GM18502 (cell line): Measurements from ENCODE around the gene XXYLT1.
"Not testable (repeated sequence)": the region's sequence is repeated elsewhere in the genome, so short reads cannot be mapped to it uniquely, and the experiment has no call there.

ENCODE experiments used
- ATAC-seq: cut with Tn5 transposase; IDR thresholded peaks from one replicate; pipeline ENCODE4 v1.9.1; 2021; ENCODE audit warnings: mild to moderate bottlenecking; ENCODE audit not compliant: unreplicated experiment, poor library complexity

Gene XXYLT1

DNA sequence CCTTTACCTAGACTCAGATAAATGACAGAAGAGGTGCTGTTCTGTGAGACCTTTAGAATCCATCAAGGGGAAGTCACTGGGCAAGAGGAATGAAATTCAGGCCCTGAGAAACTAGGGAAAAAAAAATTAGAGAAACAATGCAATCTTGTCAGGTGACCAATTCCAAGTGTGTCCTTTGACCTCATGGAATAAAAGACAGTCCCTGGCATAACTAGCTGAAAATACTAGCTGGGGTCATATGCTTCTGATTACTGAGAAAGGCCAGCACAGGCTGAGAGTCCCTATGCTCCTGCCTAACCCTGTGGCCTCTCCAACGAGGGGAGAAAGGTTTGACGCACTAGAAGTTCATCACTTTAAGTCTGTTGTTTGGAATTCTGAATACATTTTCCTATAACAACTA lies 167.3 kb downstream of the XXYLT1 start:
- no peak for ATAC-seq

DNA sequence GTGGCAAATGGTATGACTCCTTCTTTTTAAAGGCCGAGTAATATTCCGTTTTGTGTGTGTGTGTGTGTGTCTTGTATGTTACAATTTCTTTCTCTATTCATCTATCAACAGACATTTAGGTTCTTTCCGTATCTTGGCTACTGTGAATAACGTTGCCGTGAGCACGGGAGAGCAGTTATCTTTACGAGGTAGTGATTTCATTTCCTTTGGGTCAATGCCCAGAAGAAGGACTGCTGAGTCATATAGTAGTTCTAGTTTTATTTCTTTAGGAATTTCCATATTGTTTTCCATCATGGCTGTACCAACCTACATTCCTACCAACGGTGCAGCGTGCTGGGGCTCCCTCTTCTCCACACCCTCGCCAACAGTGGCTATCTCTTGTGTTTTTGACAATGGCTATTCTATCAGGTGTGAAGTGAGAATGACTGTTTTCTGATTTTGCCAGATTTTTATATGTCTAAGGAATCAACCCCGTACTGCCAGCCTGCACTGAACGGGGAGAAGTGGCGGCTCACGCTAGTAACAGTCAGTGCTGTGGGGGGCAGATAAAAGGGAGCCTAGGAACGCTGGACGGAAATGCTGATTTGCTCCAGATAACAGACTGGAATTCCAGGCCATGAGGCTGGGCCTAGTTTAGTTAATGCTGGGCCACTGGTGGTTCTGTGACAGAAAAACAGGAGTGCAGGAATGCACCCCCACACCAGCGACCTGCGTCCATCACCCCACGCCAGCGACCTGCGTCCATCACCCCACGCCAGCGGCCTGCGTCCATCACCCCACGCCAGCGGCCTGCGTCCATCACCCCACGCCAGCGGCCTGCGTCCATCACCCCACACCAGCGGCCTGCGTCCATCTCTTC lies 168.1 kb downstream of the XXYLT1 start:
- ATAC-seq, result no peak

- ATAC-seq, result no peak
Measured at GRCh38 chr3:195101927-195102608, 168.9 kb downstream of the XXYLT1 start.

DNA sequence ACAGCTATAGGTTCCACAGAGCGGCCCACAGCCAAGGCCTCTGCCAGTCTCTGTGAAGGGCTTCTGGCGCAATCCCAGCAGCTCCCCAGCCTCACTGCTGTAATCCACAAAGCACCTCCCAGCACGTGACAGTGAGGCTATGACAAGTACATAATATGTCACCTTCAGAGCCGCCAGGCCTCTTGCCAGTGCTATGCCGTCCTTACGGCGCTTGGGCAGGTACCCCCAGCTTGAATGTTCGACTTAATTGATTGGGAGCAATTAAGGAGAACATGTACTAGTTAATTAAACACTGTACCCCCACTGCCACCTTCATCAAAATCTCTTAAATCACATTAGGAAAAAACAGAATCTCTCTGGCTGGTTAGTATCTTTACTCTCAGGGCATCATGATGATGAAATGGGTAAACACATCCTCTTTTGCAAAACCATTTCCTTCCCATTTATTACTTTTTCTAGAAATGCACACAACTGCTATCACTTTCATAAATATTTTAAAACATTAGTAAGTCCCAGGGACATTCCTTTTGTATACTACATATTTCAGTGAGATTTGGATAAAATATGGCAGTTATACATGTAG lies 169.9 kb downstream of the XXYLT1 start:
- no peak for ATAC-seq

- ATAC-seq, result no peak
Measured at GRCh38 chr3:195099951-195100785, 170.8 kb downstream of the XXYLT1 start.

- no peak for ATAC-seq
Measured at GRCh38 chr3:195098741-195099525, 172.0 kb downstream of the XXYLT1 start.

DNA sequence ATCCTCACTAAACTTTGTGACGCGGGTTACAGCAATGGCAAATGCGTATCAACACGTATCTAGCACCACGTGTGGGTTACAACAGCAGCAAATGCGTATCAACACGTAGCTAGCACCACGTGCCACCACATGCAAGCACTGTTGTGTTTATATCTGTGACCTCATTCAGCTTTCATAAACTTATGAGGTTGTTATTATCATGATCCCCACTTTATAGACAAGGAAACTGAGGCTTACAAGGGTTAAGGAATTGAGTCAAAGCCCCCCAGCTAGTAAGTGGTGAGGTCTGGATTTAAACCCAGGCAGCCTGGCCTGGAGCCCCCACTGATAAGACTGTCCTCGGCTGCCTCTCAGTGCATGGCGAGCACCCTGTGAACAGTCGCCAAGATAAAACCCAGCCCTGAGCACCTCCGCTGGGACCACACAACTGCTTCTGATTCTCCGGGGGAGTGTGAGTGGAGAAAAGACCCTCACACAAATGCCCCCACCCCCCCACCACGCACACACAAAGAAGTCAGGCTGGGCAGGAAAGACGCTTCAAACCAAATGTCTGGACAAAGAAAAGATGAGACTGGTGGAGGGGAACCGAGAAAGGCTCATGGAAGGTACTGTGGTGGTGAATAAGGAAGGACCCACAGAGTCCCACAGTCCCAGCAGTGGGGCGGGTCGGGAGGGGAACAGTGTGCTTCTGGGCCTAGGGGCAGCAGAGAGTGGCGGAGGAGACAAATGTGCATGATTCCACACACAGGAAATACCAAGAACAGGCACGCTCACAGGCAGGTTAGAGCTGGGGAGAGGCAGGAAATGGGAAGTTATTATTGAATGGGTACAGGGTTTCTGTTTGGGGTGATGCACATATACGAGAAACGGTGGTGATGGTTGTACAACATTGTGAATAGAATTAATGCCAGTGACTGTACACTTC lies 173.4 kb downstream of the XXYLT1 start:
- no peak for ATAC-seq

DNA sequence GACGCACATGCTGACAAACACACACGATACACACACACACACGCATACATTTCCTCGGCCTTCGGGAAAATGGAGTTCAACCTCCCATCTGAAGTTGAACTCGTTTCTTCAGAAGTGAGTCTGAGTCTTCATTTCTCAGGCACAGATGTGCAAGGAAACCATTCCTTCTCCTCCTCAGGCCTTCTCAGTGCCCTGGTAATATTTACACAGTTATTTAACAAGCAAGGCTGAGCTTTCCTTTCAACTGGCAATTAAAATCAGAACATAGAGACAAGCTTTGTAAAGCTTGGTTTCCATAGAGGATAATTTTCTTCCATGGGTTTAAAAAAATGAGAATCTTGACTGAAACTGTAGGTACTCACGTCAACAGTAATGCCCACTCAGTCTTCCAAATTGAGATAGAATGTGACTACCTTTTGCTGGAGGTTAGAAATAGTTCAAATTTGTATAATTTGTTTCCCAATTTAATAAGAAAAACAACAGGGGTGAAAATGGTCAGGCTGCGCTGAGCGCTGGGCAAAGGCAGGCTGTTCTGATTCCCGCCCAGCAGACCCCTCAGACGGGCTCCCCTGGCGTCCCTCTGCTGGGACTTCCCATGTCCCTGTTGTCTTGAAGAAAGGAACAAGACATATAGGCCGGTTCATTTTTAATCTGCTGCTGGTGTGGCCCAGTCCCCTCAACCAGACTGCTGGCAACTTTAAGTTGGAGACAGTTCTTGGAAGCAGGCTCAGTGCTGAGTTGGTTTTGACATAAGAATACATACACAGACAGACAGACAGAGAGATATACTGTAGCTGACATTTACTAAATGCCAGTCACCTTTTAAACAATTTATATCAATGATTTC lies 174.3 kb downstream of the XXYLT1 start:
- no peak for ATAC-seq

DNA sequence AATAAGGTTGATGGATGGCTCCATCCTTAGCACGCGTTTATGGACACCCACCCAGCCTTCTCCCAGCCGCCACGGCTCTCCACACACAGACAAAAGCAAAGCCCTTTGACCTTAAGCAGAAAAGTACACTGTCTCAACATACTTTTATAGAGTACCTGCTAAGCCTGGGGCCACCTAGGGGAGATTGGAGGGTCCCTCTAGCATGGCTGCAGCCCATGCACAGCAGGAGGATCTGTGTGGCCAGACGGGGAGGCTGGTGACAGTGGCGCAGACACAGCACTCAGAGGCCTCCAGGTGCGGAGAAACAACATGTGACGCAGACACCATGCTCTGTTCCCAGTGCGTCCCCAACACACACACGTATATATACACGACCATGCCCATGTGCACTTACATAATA lies 174.9 kb downstream of the XXYLT1 start:
- ATAC-seq, result no peak

DNA sequence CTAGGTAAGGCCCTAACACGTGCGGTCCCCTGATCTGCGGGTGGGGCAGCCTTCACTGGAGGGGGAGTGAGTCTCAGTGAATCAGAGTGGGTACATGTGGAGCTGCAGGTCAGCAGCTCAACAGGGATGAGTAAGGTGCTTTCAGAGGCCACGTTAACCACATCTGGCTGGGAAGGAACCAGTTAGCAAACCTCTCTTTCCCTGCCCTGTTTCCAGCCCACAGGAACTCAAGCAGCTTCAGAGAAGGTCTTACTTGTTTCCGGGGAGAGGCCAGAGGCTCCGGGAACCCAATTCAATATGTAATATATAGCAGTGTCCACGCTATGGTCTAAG lies 175.3 kb downstream of the XXYLT1 start:
- no peak for ATAC-seq

- ATAC-seq, result peak; percentile 79
Measured at GRCh38 chr3:195095035-195095703, 175.8 kb downstream of the XXYLT1 start.

DNA sequence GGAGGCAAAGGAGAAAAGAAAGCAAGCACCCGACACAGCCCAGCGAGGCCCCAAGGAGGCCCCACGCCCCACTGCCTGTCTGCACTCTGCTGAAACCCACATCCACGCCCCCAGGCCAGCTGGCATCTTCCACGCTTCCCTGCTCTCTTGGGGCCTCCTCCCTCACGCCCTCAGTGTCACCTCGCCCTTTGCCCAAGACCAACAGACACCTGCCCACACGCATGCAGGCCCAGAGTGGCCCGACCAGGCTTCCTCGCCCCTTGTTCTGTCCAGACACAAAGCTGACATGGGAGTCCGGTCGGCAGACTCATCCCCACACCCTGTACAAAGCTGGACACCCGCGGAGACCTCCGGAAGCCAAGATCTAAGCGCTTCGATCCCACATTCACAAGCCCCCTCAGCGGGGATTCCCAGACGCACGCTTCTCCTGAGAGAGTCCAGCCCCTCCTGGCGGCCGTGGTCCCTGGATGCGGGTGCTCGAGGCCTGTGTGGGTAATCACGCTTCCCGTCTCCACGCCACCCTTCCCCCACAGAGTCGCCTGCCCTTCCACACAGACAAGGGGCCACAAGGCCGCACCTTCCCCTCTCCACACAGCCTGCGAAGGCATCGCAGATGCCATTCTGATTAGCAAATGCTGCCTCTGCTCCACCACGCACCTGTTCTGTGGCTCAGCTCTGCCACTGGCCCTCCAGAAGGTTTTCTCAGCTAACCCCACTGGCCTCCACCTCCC lies 176.6 kb downstream of the XXYLT1 start:
- peak; percentile 78 for ATAC-seq

GRCh38 chr3:195093731-195094130 lies 177.2 kb downstream of the XXYLT1 start:
- no peak for ATAC-seq

- ATAC-seq, result not testable (repeated sequence)
Measured at GRCh38 chr3:195087840-195088601, 182.9 kb downstream of the XXYLT1 start.

- no peak for ATAC-seq
Measured at GRCh38 chr3:195087328-195087727, 183.6 kb downstream of the XXYLT1 start.

DNA sequence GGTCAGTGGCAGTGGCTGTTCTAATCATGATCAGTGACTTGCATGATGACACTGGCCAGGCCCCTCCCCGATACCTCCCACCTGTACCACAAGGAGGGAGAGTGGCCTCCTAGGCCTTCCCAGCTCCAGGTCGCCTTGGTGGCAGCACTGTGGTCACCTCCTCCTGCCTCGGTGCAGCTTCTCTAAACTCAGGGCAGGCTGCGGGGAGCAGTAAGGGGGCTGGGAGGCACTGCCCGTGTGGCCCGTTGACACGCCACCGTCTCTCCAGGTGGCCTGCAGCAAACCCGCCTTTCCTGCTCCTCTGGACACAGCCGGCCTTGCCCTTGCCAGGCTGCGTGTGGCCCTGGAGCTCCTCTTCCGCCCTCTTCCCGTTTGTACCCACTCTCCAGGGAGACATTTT lies 184.1 kb downstream of the XXYLT1 start:
- no peak for ATAC-seq
